ENCODE data around the gene FAM83E. TPM values are rescaled to one million over a fixed set of nuclear protein-coding genes. Genes with fewer than 3 reads are reported as not detected.
A peak's percentile ranks its signal among the peaks of the same experiment; 100 is the strongest.

FAM83E gene
- total and polyA plus RNA-seq, 2 of the 8 experiments (the other 6 are each of a cell fraction or from before 2014, with no cell fraction given) = 1.8 to 5.3 TPM

GRCh38 chr19:48646001-48646721, 31.3 kb upstream of the FAM83E start, which contains the start of gene CA11 (continued):
- TF ChIP-seq KDM5A (IDR thresholded peaks at IDR 0.05; ENCODE audit: low read length) (no peak), ATF3 (IDR thresholded peaks at IDR 0.05; ENCODE audit: insufficient read depth, low read depth, low read length) (no peak), JUND (IDR thresholded peaks at IDR 0.05; ENCODE audit: low read length) (peak; percentile 15; the same call in 1 of the 2 replicates), RAD21 (IDR thresholded peaks at IDR 0.05 in 1 of 2, conservative IDR thresholded peaks at IDR 0.05 in 1 of 2; ENCODE audit: low read depth in 2 of 2, low read length in 2 of 2) (peak; percentile 91 to 96), CHD7 (IDR thresholded peaks at IDR 0.05; ENCODE audit: insufficient replicate concordance, low read length) (no peak), CHD1 (IDR thresholded peaks at IDR 0.05; ENCODE audit: low read depth, low read length) (no peak), SIX5 (IDR thresholded peaks at IDR 0.05; ENCODE audit: low read depth, low read length) (no peak), CBX8 (IDR thresholded peaks at IDR 0.05; ENCODE audit: borderline replicate concordance, low read depth, low read length) (no peak), POLR2A (IDR thresholded peaks at IDR 0.05; ENCODE audit: control extremely low read depth in 1 of 2, low read depth in 2 of 2, low read length in 2 of 2) (0 out of 3 replicates have a peak, but pooled peaks of 1 of the 2 experiments have one; percentile 22), SP2 (IDR thresholded peaks at IDR 0.05; ENCODE audit: low read length) (no peak)
